ENCODE measurements around the gene CACNA1C.

- TF ChIP-seq POLR2A (IDR thresholded peaks at IDR 0.05; ENCODE audit: low read depth) (no peak), CTCF (IDR thresholded peaks at IDR 0.05) (no peak)
Measured at GRCh38 chr12:2541631-2542204, 488.9 kb downstream of the CACNA1C start.
